ENCODE measurements around the gene DNMT3B. TPM values are rescaled to one million over a fixed set of nuclear protein-coding genes. Genes with fewer than 3 reads are reported as not detected.
A peak's percentile ranks its signal among the peaks of the same experiment; 100 is the strongest.
"Not testable (repeated sequence)": the region's sequence is repeated elsewhere in the genome, so short reads cannot be mapped to it uniquely, and the experiment has no call there.

The DNMT3B gene
- total RNA-seq, 1 donor: 0.21 TPM

DNA sequence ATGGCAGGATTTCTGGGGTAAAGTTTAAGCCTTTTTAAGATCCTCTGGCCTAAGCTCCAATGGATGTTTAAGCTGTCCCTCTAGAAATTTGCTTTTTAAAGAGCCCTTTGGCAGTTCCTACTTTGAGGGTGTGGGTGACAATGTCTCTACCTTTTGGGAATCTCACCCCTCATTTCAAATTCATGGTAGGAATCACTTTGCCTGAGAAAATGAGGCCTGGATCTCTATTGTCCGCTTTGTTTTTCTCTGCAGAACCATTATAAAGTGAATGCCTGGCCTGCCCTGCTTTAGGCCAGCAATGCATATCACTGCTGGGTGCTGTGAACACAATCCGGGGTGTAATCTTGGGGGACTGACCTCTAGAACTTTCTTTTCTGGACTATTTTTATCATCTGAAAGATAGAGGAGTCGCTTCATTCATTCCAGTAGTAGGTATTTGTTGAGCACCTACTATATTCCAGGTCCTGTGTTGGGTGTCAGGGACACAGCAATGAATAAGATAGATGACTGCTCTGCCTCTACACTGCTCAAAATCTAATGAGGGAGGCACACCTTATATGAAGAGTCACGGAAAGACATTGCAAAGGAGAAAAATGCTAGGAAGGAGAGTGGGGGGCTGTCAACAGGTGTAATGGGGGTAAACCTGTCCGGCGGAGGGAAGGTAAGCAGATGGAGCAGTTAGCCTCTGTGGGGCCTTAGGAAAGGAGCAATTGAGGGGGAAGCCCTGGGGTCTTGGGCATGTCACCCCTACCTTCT, 10.3 kb upstream of the DNMT3B start:
- H3K9me3 ChIP-seq (ENCODE audit: low read depth, low read length): no peaks in the 10 kb centered on the region
- H3K4me3 ChIP-seq (ENCODE audit: low read length): no peak overlapping the region
- no peaks in the 10 kb centered on the region for H3K27me3 ChIP-seq (ENCODE audit: insufficient read depth, low read length)
- no peaks in the 10 kb centered on the region for H3K4me1 ChIP-seq (ENCODE audit: insufficient read depth, low read length)

DNA sequence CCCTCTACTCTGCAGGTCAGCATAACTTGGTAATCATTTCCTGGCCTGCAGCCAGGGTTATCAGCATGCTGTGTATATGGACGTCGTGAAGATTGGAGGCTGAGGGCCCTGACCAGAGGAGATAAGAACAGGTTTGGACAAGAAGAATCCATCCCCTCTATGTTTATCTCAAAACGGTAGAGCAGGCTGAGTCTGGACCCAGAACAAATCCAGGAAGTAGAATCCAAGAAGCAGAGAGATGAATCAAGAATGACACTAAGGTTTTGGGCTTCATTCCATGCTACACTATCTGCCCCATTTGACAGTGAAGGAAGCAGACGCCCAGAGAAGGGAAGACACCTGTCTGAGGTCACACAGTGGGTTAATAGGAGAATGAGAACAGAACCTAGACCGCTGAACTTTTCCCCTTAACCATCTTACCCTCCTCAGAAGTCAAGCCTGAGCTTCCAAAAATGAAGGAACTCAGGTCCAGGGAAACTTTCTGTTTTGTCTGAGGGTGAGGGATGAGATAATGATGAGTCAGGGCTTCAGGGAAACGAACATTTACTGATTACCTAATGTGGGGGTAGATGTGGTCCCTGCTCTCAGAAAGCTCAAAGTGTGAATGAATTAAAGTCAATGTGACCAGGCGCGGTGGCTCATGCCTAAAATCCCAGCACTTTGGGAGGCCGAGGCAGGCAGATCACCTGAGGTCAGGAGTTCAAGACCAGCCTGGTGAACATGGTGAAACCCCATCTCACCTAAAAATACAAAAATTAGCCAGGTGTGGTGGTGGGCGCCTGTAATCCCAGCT, 9.5 kb upstream of the DNMT3B start:
- no peaks in the 10 kb centered on the region for H3K9me3 ChIP-seq (ENCODE audit: low read depth, low read length)
- H3K4me1 ChIP-seq (ENCODE audit: insufficient read depth, low read length): no peaks in the 10 kb centered on the region
- no peak overlapping the region for H3K4me3 ChIP-seq (ENCODE audit: low read length)
- no peaks in the 10 kb centered on the region for H3K27me3 ChIP-seq (ENCODE audit: insufficient read depth, low read length)

GRCh38 chr20:32753731-32754130, 8.5 kb upstream of the DNMT3B start:
- H3K9me3 ChIP-seq (ENCODE audit: low read depth, low read length): no peaks in the 10 kb centered on the region
- no peak overlapping the region for H3K4me3 ChIP-seq (ENCODE audit: low read length)

GRCh38 chr20:32756156-32756555, 6.0 kb upstream of the DNMT3B start:
- H3K4me1 ChIP-seq (ENCODE audit: insufficient read depth, low read length): no peaks in the 10 kb centered on the region
- no peak overlapping the region for H3K4me3 ChIP-seq (ENCODE audit: low read length)
- H3K27me3 ChIP-seq (ENCODE audit: insufficient read depth, low read length): no peaks in the 10 kb centered on the region
- H3K9me3 ChIP-seq (ENCODE audit: low read depth, low read length): no peaks in the 10 kb centered on the region

More at GRCh38 chr20:32753731-32754130, 8.5 kb upstream of the DNMT3B start:
- Histone ChIP-seq H3K4me1 (ENCODE audit: insufficient read depth, low read length) (no peaks in the 10 kb centered on the region), H3K27me3 (ENCODE audit: insufficient read depth, low read length) (no peaks in the 10 kb centered on the region)

DNA sequence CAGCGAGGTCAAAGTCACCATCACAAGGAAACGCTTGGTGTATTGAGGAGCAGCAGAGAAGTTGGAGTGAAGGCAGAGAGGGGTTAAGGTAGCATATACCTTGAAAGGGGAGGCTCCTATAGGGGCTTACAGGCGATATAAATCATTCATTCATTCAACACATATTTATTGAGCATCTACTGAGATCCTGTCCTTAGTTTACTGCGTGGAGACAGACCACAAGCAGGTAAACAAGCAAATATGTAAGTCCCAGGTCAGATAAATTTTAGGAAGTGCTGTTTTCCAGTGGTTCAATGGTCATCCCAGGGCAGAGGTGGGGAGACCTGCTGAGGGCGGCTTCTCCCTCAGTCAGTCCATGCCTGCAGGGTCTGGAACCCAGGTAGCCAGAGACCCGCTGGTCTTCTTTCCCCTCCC, 761 bp upstream of the DNMT3B start:
- H3K4me1 ChIP-seq (ENCODE audit: insufficient read depth, low read length): peaks cover 26% of the 10 kb centered on the region
- peaks cover 6% of the 10 kb centered on the region for H3K27me3 ChIP-seq (ENCODE audit: insufficient read depth, low read length)
- H3K4me3 ChIP-seq (ENCODE audit: low read length): peak overlapping the region; percentile 52
- H3K9me3 ChIP-seq (ENCODE audit: low read depth, low read length): no peaks in the 10 kb centered on the region

GRCh38 chr20:32762754-32763201, 593 bp downstream of the DNMT3B start:
- Histone ChIP-seq H3K4me3 (ENCODE audit: low read length) (peak overlapping the region; percentile 52), H3K4me1 (ENCODE audit: insufficient read depth, low read length) (peaks cover 26% of the 10 kb centered on the region), H3K27me3 (ENCODE audit: insufficient read depth, low read length) (peaks cover 6% of the 10 kb centered on the region), H3K9me3 (ENCODE audit: low read depth, low read length) (no peaks in the 10 kb centered on the region)

- Histone ChIP-seq H3K27me3 (ENCODE audit: insufficient read depth, low read length) (peaks cover 6% of the 10 kb centered on the region), H3K9me3 (ENCODE audit: low read depth, low read length) (no peaks in the 10 kb centered on the region), H3K4me1 (ENCODE audit: insufficient read depth, low read length) (peaks cover 26% of the 10 kb centered on the region), H3K4me3 (ENCODE audit: low read length) (peak overlapping the region; percentile 52)
These were observed 1.2 kb downstream of the DNMT3B start for GRCh38 chr20:32763202-32764004.

GRCh38 chr20:32764005-32764960, 2.1 kb downstream of the DNMT3B start:
- Histone ChIP-seq H3K27me3 (ENCODE audit: insufficient read depth, low read length) (peaks cover 6% of the 10 kb centered on the region), H3K4me3 (ENCODE audit: low read length) (no peak overlapping the region), H3K4me1 (ENCODE audit: insufficient read depth, low read length) (peaks cover 26% of the 10 kb centered on the region), H3K9me3 (ENCODE audit: low read depth, low read length) (no peaks in the 10 kb centered on the region)

- H3K4me3 ChIP-seq (ENCODE audit: low read length); H3K27me3 ChIP-seq (ENCODE audit: insufficient read depth, low read length); H3K9me3 ChIP-seq (ENCODE audit: low read depth, low read length): not testable (repeated sequence)
- H3K4me1 ChIP-seq (ENCODE audit: insufficient read depth, low read length): peaks cover 26% of the 10 kb centered on the region
These were observed 3.2 kb downstream of the DNMT3B start for GRCh38 chr20:32765230-32765875.

- Histone ChIP-seq H3K27me3 (ENCODE audit: insufficient read depth, low read length) (peaks cover 6% of the 10 kb centered on the region), H3K9me3 (ENCODE audit: low read depth, low read length) (no peaks in the 10 kb centered on the region), H3K4me1 (ENCODE audit: insufficient read depth, low read length) (peaks cover 20% of the 10 kb centered on the region), H3K4me3 (ENCODE audit: low read length) (no peak overlapping the region)
These were observed 5.4 kb downstream of the DNMT3B start for GRCh38 chr20:32767418-32768198.

DNA sequence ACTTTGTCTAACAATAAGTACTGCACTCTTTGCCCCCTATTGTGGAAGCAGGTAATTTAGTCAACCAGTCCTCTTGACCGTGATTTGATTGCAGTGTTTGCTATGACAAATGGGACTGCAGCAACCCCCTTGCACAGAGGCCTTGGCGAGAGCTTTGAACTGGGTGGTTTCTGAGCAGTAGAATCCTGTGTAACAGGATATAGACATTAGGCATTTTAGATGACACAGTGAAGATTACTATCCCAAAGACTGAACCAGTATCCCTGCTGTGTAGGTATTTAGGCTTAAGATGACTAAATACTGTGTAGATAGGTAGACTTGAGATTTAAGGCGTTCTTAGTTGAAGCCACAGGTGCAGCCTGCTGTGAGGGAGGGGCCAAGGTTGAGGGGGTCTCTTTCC, 9.9 kb downstream of the DNMT3B start:
- Histone ChIP-seq H3K4me1 (ENCODE audit: insufficient read depth, low read length) (no peaks in the 10 kb centered on the region), H3K4me3 (ENCODE audit: low read length) (no peak overlapping the region), H3K9me3 (ENCODE audit: low read depth, low read length) (no peaks in the 10 kb centered on the region), H3K27me3 (ENCODE audit: insufficient read depth, low read length) (no peaks in the 10 kb centered on the region)

DNA sequence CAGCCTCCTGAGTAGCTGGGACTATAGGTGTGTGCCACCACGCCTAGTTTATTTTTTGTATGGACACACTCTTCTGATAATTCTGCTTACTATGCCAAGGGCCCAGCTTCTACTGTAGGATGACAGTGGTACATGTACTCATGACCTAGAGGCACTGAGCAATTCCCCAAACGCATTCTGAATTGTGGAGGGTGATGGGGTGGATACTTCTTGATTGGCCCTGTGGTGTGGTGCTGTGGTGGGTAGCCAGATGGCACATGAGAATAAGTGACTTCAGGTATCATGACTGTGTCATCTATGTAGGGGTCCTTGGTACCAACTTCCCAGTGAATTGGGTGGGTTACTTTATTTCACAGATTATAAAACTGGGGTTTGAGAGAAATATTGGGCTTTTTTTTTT, 11.0 kb downstream of the DNMT3B start:
- no peak overlapping the region for H3K4me3 ChIP-seq (ENCODE audit: low read length)
- H3K4me1 ChIP-seq (ENCODE audit: insufficient read depth, low read length): no peaks in the 10 kb centered on the region
- no peaks in the 10 kb centered on the region for H3K27me3 ChIP-seq (ENCODE audit: insufficient read depth, low read length)
- no peaks in the 10 kb centered on the region for H3K9me3 ChIP-seq (ENCODE audit: low read depth, low read length)

DNA sequence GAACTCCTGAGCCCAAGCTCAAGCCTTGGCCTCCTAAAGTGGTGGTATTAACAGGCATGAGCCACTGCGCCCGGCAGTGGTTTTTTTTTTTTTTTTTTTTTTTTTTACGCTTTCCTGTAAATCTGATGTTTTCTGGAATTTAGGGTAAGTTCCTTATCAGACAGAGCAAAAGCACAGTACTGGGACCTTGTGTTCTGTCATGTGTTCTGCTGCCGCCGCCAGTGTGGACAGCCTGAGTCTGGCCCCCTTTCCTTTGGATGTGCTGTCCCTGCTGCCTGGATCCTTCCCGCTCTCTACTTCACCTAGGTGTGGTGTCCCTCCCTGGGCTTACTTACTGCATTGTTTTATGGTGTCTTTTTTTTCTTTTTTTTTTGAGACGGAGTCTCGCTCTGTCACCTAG, 11.7 kb downstream of the DNMT3B start:
- Histone ChIP-seq H3K27me3 (ENCODE audit: insufficient read depth, low read length) (no peaks in the 10 kb centered on the region), H3K9me3 (ENCODE audit: low read depth, low read length) (no peaks in the 10 kb centered on the region), H3K4me3 (ENCODE audit: low read length) (no peak overlapping the region), H3K4me1 (ENCODE audit: insufficient read depth, low read length) (no peaks in the 10 kb centered on the region)
